Vagina (tissue), 2 donors: ENCODE measurements around the gene TEDC1. TPM values are rescaled to one million over a fixed set of nuclear protein-coding genes. Genes with fewer than 3 reads are reported as not detected.

Experiments
- DNase-seq, 2 donors: peaks; one replicate each; pipeline ENCODE4 v3.0.0-alpha.2; 2017; ENCODE audit errors: extremely low spot score in 2 of 2
- H3K27ac ChIP-seq: fragments of 200-600 bp; sonication (generic); one replicate; pipeline ENCODE4 v1.5.1; 2019
- H3K27me3 ChIP-seq: fragments of 200-600 bp; sonication (generic); one replicate; pipeline ENCODE4 v1.5.1; 2019
- H3K36me3 ChIP-seq, 2 donors: fragments of 200-600 bp; sonication (generic); one replicate each; pipeline ENCODE4 v1.5.1; 2017 to 2019
- H3K4me1 ChIP-seq: fragments of 200-600 bp; sonication (generic); one replicate; pipeline ENCODE4 v1.5.1; 2019
- H3K4me3 ChIP-seq, 2 donors: fragments of 200-600 bp; sonication (generic); 1 replicate in 1 of 2; 2 replicates in 1 of 2; pipeline ENCODE4 v1.5.1; 2016 to 2019
- H3K9me3 ChIP-seq: fragments of 200-600 bp; sonication (generic); one replicate; pipeline ENCODE4 v1.5.1; 2019
- POLR2A ChIP-seq, 2 donors: fragments of 450-650 bp; IDR thresholded peaks; one replicate each; pipeline ENCODE4 v1.6.1; 2017; ENCODE audit warnings: antibody characterized with exemption in 2 of 2, mild to moderate bottlenecking in 2 of 2, moderate library complexity in 2 of 2
- POLR2AphosphoS5 ChIP-seq, 2 donors: sonication (generic); formaldehyde crosslinking; IDR thresholded peaks; one replicate each; pipeline ENCODE4 v1.9.0; 2017; ENCODE audit warnings: antibody characterized with exemption in 2 of 2, mild to moderate bottlenecking in 2 of 2, low read depth in 1 of 2; ENCODE audit not compliant: insufficient read depth in 1 of 2
- intact Hi-C: fragments of 100-400 bp; cut with DNase I; formaldehyde crosslinking; loops from one replicate; pipeline ENCODE4 v1.15.1; 2023
- total RNA-seq: library from RNA; depleted of rRNA; stranded (reverse); fragments of >200 nt; gene quantifications from one replicate; pipeline ENCODE4 v1.2.3, GENCODE V29; 2016
- TF ChIP-seq, protein P1 (sequence below), 3 experiments: fragments of 450-650 bp in 2 of 3; fragments of 200-600 bp in 1 of 3; sonication (generic) in 1 of 3; IDR thresholded peaks; one replicate each; pipeline ENCODE4 v1.5.1; 2017 to 2019; ENCODE audit warnings: antibody characterized with exemption in 3 of 3, mild to moderate bottlenecking in 2 of 3, moderate library complexity in 2 of 3

TEDC1 gene
- total RNA-seq, 1 donor from 2014 or later: 5.9 TPM

DNA sequence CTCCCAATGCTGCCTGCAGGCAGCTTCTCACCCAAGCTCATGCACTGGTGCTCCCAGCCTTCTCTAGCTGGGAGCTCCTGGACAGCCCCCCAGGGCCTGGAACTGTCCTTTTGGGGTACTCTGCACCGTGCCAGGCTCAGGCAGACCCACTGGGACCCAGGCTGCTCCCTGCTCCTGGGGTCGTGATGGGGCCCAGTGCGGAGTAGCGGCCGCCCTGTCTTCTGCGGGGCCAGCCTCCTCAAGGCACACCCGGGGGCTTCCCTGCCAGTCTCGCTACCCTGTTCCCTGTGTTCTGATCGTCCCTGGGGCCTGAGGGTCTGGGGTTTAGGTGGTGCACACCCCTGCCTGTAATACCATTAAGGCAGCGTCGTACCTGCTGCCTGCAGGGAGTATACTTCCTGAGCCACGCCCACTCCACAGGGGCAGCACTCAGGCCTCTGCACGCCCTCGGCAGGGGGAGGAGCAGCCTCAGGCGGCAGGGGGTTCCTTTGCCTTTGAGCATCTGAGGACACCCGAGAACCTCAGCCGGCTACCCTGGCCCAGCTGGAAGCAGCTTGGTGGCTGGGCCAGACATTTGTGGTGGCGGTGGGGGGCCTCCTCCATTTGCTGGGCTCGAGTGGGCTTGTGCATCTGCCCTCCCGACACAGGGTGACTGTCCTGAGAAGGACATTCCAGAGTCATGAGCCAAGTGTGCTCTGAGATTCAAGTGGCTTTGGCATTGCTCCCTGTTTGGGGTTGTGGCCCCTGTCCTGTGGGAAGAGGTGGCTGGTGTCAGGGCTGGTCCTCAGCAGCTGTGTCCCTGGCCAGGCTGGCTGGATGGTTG lies 25.6 kb upstream of the TEDC1 start:
- Histone ChIP-seq H3K4me3 (no peak overlapping the region), H3K4me1 (peaks cover 34% of the 10 kb centered on the region), H3K9me3 (no peaks in the 10 kb centered on the region), H3K27me3 (no peaks in the 10 kb centered on the region), H3K27ac (no peak overlapping the region), H3K36me3 (peaks cover 0 to 43% of the 10 kb centered on the region in 2 donors)
- intact Hi-C loops: no loop called here
- no peak for TF ChIP-seq POLR2AphosphoS5 (IDR thresholded peaks at IDR 0.05; ENCODE audit: insufficient read depth in 1 of 2, low read depth in 1 of 2)
- TF ChIP-seq, protein P1, sequence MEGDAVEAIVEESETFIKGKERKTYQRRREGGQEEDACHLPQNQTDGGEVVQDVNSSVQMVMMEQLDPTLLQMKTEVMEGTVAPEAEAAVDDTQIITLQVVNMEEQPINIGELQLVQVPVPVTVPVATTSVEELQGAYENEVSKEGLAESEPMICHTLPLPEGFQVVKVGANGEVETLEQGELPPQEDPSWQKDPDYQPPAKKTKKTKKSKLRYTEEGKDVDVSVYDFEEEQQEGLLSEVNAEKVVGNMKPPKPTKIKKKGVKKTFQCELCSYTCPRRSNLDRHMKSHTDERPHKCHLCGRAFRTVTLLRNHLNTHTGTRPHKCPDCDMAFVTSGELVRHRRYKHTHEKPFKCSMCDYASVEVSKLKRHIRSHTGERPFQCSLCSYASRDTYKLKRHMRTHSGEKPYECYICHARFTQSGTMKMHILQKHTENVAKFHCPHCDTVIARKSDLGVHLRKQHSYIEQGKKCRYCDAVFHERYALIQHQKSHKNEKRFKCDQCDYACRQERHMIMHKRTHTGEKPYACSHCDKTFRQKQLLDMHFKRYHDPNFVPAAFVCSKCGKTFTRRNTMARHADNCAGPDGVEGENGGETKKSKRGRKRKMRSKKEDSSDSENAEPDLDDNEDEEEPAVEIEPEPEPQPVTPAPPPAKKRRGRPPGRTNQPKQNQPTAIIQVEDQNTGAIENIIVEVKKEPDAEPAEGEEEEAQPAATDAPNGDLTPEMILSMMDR (IDR thresholded peaks at IDR 0.05): no peak
- TF ChIP-seq POLR2A (IDR thresholded peaks at IDR 0.05): no peak
- no peak for DNase-seq

DNA sequence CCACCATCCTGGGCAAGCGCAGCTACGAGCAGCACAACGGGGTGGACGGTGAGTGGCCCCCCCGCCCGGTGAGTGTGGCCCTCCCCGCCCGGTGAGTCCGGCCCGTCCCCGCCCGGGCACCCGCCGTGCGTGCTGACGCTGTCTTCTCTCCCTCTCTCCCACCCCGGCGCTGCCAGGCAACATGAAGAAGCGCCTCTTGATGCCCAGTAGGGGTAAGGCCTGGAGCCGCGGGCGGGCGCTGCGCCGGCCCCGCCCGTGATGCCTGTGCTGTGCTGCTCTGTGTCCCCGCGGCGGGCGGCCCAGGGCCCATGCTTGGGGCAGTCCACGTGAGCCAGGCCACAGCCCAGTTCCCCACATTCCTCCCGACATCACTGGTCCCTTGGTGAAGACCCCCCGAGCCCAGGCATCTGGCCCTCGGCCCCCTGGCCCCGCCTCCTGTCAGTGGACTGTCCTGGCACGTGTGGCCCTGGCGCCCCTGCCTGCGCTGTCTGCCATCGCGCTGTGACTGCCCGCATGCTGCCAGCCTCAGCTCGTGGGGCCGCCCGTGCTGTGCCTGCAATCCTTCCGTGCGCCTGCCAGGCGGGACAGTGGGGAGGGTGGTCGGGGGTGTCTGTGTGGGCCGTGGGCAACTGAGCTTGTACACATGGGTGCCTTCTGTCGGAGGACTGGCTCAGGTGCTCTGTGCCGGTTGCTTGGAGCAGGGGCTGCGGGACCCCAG lies 24.4 kb upstream of the TEDC1 start:
- no peaks in the 10 kb centered on the region for H3K9me3 ChIP-seq
- TF ChIP-seq POLR2AphosphoS5 (IDR thresholded peaks at IDR 0.05; ENCODE audit: insufficient read depth in 1 of 2, low read depth in 1 of 2) (no peak), POLR2A (IDR thresholded peaks at IDR 0.05) (no peak)
- TF ChIP-seq, protein P1 (IDR thresholded peaks at IDR 0.05): no peak
- no peaks in the 10 kb centered on the region for H3K27me3 ChIP-seq
- intact Hi-C loops: no loop called here
- peaks cover 0 to 35% of the 10 kb centered on the region in 2 donors for H3K36me3 ChIP-seq
- H3K4me1 ChIP-seq: peaks cover 38% of the 10 kb centered on the region
- no peak for DNase-seq
- H3K27ac ChIP-seq: no peak overlapping the region
- no peak overlapping the region for H3K4me3 ChIP-seq

DNA sequence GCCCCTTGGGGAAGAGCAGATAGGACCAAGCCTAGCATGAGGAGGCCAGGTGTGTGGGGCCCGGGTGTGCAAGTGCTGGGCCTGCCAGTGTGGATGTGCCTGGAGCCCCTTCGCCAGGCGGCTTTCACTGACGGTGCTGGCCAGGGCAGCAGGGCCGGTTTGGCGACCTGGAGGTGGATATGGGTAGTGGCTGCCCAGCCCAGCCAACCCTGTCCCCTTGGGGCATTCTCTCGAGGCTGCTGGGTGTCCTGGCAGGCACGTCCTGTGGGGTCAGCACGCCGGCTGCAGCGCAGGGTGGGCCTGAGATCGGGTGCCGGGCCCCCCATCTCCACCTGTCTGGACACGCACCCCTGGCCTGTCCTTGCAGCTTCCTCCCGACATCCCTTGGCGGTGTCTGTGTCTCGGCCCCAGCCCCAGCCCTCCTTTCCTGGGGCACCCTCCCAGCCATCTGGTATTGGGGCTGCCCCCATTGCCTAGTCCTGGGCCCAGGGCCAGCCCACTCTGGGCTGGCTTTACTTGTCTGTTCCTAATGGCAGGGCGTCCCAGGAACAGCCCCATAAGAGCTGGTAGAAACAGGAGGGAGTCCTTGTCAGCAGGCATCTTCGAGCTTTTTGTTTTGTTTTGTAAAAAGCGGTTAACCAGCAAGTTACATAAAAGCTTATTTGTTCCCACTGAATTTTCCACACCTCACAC lies 23.7 kb upstream of the TEDC1 start:
- Histone ChIP-seq H3K27me3 (no peaks in the 10 kb centered on the region), H3K4me3 (no peak overlapping the region), H3K36me3 (peaks cover 0 to 35% of the 10 kb centered on the region in 2 donors), H3K4me1 (peaks cover 45% of the 10 kb centered on the region), H3K27ac (no peak overlapping the region), H3K9me3 (no peaks in the 10 kb centered on the region)
- intact Hi-C loops: no loop called here
- TF ChIP-seq POLR2A (IDR thresholded peaks at IDR 0.05) (no peak), POLR2AphosphoS5 (IDR thresholded peaks at IDR 0.05; ENCODE audit: insufficient read depth in 1 of 2, low read depth in 1 of 2) (no peak)
- TF ChIP-seq, protein P1 (IDR thresholded peaks at IDR 0.05): no peak
- DNase-seq: no peak

DNA sequence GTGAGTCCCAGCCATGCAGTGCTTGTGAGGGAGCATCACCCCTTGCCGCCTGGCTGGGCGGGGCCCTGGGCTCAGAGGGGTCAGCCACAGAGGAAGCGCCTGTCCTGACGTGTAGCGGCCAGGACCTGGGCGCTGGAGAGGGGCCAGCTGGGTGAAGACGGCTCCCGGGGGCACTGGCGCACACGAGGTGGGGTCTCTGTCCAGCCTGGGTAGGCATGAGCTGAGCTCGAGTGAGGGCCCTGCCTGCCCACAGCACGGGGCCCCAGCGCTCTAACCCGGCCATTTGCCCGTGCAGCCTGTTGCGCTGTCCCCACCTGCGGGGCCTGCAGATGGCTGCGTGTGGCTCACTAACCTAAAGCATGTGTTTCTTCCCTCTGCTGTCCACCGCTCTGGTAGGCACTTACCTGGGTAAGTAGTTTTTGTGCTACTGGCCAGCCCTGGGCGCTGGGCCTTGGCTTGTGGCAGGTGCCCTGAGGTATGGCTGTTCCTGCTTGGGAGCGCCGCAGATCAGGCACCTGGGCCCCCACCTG lies 23.0 kb upstream of the TEDC1 start:
- no peak overlapping the region for H3K4me3 ChIP-seq
- peaks cover 52% of the 10 kb centered on the region for H3K4me1 ChIP-seq
- intact Hi-C loops: no loop called here
- TF ChIP-seq POLR2A (IDR thresholded peaks at IDR 0.05) (no peak), POLR2AphosphoS5 (IDR thresholded peaks at IDR 0.05; ENCODE audit: insufficient read depth in 1 of 2, low read depth in 1 of 2) (no peak)
- TF ChIP-seq, protein P1 (IDR thresholded peaks at IDR 0.05): no peak
- no peak overlapping the region for H3K27ac ChIP-seq
- no peaks in the 10 kb centered on the region for H3K9me3 ChIP-seq
- H3K27me3 ChIP-seq: no peaks in the 10 kb centered on the region
- peaks cover 0 to 34% of the 10 kb centered on the region in 2 donors for H3K36me3 ChIP-seq
- DNase-seq: no peak
